Activated naive CD4-positive, alpha-beta T cell treated with anti-CD3 and anti-CD28 coated beads, Interleukin-2, amount 10 ng/mL, durations not matched to agents 7 days and 5 days (primary cell): ENCODE data around the gene QSER1.
"Not testable (repeated sequence)": the region's sequence is repeated elsewhere in the genome, so short reads cannot be mapped to it uniquely, and the experiment has no call there.

Experiments
- CTCF ChIA-PET: fragments of 350-600 bp; sonication (Branson Sonifier 250); formaldehyde crosslinking; loops from one replicate; lab custom pipeline; 2021; ENCODE audit warnings: antibody characterized with exemption; lab: Charles Lee
- DNase-seq: peaks from one replicate; pipeline ENCODE4 v3.0.0-alpha.2; 2020
- H3K27ac Mint-ChIP-seq: one replicate; pipeline ENCODE4 v1.8.0; 2021; ENCODE audit warnings: mild to moderate bottlenecking, moderate library complexity, mixed read lengths
- H3K27me3 Mint-ChIP-seq: one replicate; pipeline ENCODE4 v1.8.0; 2021; ENCODE audit warnings: mild to moderate bottlenecking, mixed read lengths
- H3K36me3 Mint-ChIP-seq: one replicate; pipeline ENCODE4 v1.8.0; 2021; ENCODE audit warnings: mixed read lengths
- H3K4me1 Mint-ChIP-seq: one replicate; pipeline ENCODE4 v1.8.0; 2021; ENCODE audit warnings: mixed read lengths
- H3K4me3 Mint-ChIP-seq: one replicate; pipeline ENCODE4 v1.8.0; 2021; ENCODE audit warnings: mild to moderate bottlenecking, moderate library complexity, mixed read lengths
- H3K9me3 Mint-ChIP-seq: one replicate; pipeline ENCODE4 v1.8.0; 2021; ENCODE audit warnings: mixed read lengths

The QSER1 gene

GRCh38 chr11:32962016-32962415 is 69.4 kb downstream of the QSER1 start:
- Mint-ChIP-seq H3K27me3 (no peaks in the 10 kb centered on the region), H3K27ac (no peak overlapping the region), H3K4me3 (no peak overlapping the region), H3K36me3 (peaks cover 16% of the 10 kb centered on the region), H3K4me1 (peaks cover 8% of the 10 kb centered on the region), H3K9me3 (no peaks in the 10 kb centered on the region)
- CTCF ChIA-PET, result interaction anchor here (0.6 to 10.5 kb wide), 3 partner anchors 52 to 649 kb away, joined by 3 to 128 read pairs (median 3); no protein-coding TSS in a partner anchor
- no peak for DNase-seq

GRCh38 chr11:32963721-32964120 is 71.1 kb downstream of the QSER1 start:
- Mint-ChIP-seq H3K36me3 (peaks cover 16% of the 10 kb centered on the region), H3K27me3 (no peaks in the 10 kb centered on the region), H3K4me1 (peaks cover 8% of the 10 kb centered on the region), H3K9me3 (no peaks in the 10 kb centered on the region), H3K4me3 (no peak overlapping the region), H3K27ac (no peak overlapping the region)
- no peak for DNase-seq
- CTCF ChIA-PET, result interaction anchor here (10.5 kb wide), 1 partner anchor 103 kb away, joined by 128 read pairs; no protein-coding TSS in a partner anchor

DNA sequence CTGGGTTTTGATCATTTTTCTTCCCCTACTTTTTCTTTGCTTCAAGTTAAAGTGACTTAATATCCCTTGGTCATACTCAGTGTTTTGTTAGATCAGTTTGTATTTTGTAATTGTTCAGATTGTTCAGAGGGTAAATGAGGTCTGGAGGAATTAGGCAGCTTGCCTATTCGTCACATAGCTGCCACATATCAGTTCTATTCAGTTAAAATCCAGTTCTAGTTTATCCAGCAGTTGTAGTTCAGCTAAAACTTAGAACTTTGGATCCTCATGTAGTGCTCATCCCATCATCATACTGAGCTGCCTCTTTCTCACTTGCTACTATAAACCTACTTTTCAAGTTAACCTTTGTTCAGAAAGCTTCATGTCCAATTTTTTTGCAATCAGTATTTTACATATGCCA is 75.9 kb downstream of the QSER1 start:
- CTCF ChIA-PET, result interaction anchor here (1.4 to 6.0 kb wide), 2 partner anchors 9 to 97 kb away, joined by 5 to 38 read pairs; no protein-coding TSS in a partner anchor
- no peak overlapping the region for H3K27ac Mint-ChIP-seq
- no peak for DNase-seq
- no peaks in the 10 kb centered on the region for H3K27me3 Mint-ChIP-seq
- no peak overlapping the region for H3K4me3 Mint-ChIP-seq
- H3K36me3 Mint-ChIP-seq, result peaks cover 7% of the 10 kb centered on the region
- no peaks in the 10 kb centered on the region for H3K9me3 Mint-ChIP-seq
- H3K4me1 Mint-ChIP-seq, result peaks cover 8% of the 10 kb centered on the region

- H3K4me3 Mint-ChIP-seq, H3K9me3 Mint-ChIP-seq, DNase-seq, H3K36me3 Mint-ChIP-seq, H3K27ac Mint-ChIP-seq, H3K4me1 Mint-ChIP-seq, H3K27me3 Mint-ChIP-seq, CTCF ChIA-PET: not testable (repeated sequence)
Measured at GRCh38 chr11:32972233-32972632, 79.6 kb downstream of the QSER1 start.

GRCh38 chr11:32972781-32973180 is 80.2 kb downstream of the QSER1 start:
- no peak overlapping the region for H3K4me3 Mint-ChIP-seq
- H3K9me3 Mint-ChIP-seq, result no peaks in the 10 kb centered on the region
- H3K4me1 Mint-ChIP-seq, result no peaks in the 10 kb centered on the region
- H3K27ac Mint-ChIP-seq, result no peak overlapping the region
- H3K36me3 Mint-ChIP-seq, result peaks cover 13% of the 10 kb centered on the region
- no peaks in the 10 kb centered on the region for H3K27me3 Mint-ChIP-seq
- no peak for DNase-seq
- CTCF ChIA-PET, result no interaction called here

GRCh38 chr11:32982626-32983025 is 90.0 kb downstream of the QSER1 start:
- Mint-ChIP-seq H3K27me3 (no peaks in the 10 kb centered on the region), H3K4me1 (no peaks in the 10 kb centered on the region), H3K9me3 (no peaks in the 10 kb centered on the region), H3K36me3 (peaks cover 2% of the 10 kb centered on the region), H3K27ac (no peak overlapping the region), H3K4me3 (no peak overlapping the region)
- DNase-seq, result no peak
- CTCF ChIA-PET, result no interaction called here

DNA sequence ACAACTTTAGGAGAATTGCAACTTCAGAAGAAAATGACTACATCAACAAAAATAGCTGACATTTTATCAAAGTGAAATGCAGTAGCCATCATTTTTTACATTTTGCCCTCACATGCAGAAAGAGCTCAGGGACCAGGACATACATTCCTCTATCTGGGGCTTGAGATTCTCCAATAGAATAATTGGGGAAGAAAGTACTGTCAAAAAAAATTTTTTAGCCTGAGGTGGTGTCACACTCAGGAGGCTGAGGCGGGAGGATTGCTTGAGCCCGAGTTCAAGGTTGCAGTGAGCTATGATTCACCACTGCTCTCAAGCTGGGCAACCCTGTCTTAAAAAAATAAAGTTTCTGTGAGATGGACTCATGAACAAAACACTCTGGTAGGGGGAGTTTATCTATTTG is 90.9 kb downstream of the QSER1 start:
- no peak for DNase-seq
- Mint-ChIP-seq H3K4me1 (no peaks in the 10 kb centered on the region), H3K9me3 (no peaks in the 10 kb centered on the region), H3K27ac (no peak overlapping the region), H3K36me3 (no peaks in the 10 kb centered on the region), H3K27me3 (no peaks in the 10 kb centered on the region), H3K4me3 (no peak overlapping the region)
- CTCF ChIA-PET, result interaction anchor here (1.2 to 1.3 kb wide), 2 partner anchors 82 to 175 kb away, joined by 3 to 5 read pairs; no protein-coding TSS in a partner anchor

DNA sequence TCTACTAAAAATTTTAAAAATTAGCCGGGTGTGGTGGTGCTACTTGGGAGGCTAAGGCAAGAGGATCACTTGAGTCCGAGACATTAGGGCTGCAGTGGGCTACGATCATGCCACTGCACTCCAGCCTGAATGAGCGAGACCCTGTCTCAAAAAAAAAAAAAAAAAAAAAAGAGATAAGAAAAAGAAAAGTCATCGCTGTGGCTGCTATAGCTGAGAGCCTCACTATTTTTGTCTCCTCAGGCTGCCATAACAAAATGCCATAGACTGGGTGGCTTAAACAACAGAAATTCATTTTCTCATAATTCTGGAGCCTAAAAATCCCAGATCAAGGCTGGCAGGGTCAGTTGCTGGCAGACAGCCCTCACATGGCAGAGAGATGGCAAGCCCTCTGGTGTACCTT is 93.0 kb downstream of the QSER1 start:
- Mint-ChIP-seq H3K27ac (no peak overlapping the region), H3K9me3 (no peaks in the 10 kb centered on the region), H3K4me3 (no peak overlapping the region), H3K4me1 (no peaks in the 10 kb centered on the region), H3K36me3 (no peaks in the 10 kb centered on the region), H3K27me3 (peaks cover 3% of the 10 kb centered on the region)
- CTCF ChIA-PET, result no interaction called here
- DNase-seq, result no peak

DNA sequence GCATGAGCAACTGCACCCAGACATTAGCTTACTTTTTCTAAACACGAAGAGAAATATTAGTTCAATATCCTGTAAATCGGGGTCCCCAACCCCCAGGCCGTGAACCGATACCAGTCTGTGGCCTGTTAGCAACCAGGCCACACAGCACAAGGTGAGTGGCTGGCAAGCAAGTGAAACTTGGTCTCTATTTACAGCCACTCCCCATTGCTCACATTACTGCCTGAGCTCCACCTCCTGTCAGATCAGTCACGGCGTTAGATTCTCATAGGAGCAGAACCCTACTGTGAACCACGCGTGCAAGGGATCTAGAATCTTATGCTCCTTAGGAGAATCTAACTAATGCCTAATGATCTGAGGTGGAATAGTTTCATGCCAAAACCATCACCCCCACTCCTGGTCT is 95.2 kb downstream of the QSER1 start:
- CTCF ChIA-PET, result interaction anchor here (1.0 kb wide), 1 partner anchor 45 kb away, joined by 3 read pairs; no protein-coding TSS in a partner anchor
- no peaks in the 10 kb centered on the region for H3K36me3 Mint-ChIP-seq
- H3K9me3 Mint-ChIP-seq, result peaks cover 3% of the 10 kb centered on the region
- H3K4me1 Mint-ChIP-seq, result no peaks in the 10 kb centered on the region
- no peak overlapping the region for H3K4me3 Mint-ChIP-seq
- H3K27me3 Mint-ChIP-seq, result peaks cover 11% of the 10 kb centered on the region
- DNase-seq, result no peak
- H3K27ac Mint-ChIP-seq, result no peak overlapping the region

DNA sequence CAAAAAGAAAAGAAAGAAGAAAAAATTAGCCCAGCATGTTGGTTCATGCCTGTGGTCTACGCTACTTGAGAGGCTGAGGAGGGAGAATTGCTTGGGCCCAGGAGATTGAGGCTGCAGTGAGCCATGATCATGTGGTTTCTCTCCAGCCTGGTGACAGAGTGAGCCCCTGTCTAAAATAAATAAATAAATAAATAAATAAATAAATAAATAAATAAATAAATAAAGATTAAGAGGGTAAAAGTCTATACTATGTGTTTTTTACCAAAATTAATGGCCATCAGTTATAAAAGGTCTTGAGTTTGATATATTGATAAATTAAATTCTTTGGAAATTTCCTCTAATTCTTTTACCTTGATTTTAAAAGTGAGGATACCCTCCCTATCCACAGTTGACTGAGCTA is 97.9 kb downstream of the QSER1 start:
- peaks cover 5% of the 10 kb centered on the region for H3K9me3 Mint-ChIP-seq

GRCh38 chr11:32991427-32991826 is 98.8 kb downstream of the QSER1 start:
- no peak overlapping the region for H3K27ac Mint-ChIP-seq
- peaks cover 5% of the 10 kb centered on the region for H3K9me3 Mint-ChIP-seq
- H3K4me3 Mint-ChIP-seq, result no peak overlapping the region
- no peak for DNase-seq
- no peaks in the 10 kb centered on the region for H3K4me1 Mint-ChIP-seq
- CTCF ChIA-PET, result no interaction called here
- H3K36me3 Mint-ChIP-seq, result no peaks in the 10 kb centered on the region
- peaks cover 37% of the 10 kb centered on the region for H3K27me3 Mint-ChIP-seq

More for the DNA sequence above, 97.9 kb downstream of the QSER1 start:
- DNase-seq, result no peak
- Mint-ChIP-seq H3K27ac (no peak overlapping the region), H3K27me3 (peaks cover 30% of the 10 kb centered on the region), H3K36me3 (no peaks in the 10 kb centered on the region), H3K4me1 (no peaks in the 10 kb centered on the region), H3K4me3 (no peak overlapping the region)
- CTCF ChIA-PET, result no interaction called here

DNA sequence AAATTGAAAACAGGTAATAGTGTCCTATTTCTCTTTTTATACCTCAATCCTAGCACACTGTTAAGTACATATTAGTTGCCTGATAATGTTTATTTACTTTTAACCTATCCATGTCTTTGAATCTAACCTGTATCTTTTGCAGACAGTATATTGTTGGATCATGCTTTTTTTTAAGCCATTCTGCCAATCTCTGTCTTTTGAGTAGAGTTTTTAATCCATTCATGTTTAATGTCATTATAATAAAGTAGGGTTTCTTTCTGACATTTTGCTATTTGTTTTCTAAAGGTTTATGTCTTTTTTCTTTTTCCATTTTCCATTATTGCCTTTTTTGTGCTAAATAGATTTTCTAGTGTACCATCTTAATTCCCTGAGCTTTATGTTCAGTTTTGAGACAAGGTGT is 99.3 kb downstream of the QSER1 start:
- CTCF ChIA-PET, result no interaction called here
- no peak overlapping the region for H3K4me3 Mint-ChIP-seq
- peaks cover 37% of the 10 kb centered on the region for H3K27me3 Mint-ChIP-seq
- H3K9me3 Mint-ChIP-seq, result peaks cover 5% of the 10 kb centered on the region
- H3K4me1 Mint-ChIP-seq, result no peaks in the 10 kb centered on the region
- no peaks in the 10 kb centered on the region for H3K36me3 Mint-ChIP-seq
- DNase-seq, result no peak
- no peak overlapping the region for H3K27ac Mint-ChIP-seq

- Mint-ChIP-seq H3K27ac (no peak overlapping the region), H3K36me3 (no peaks in the 10 kb centered on the region), H3K9me3 (peaks cover 2% of the 10 kb centered on the region), H3K4me1 (peaks cover 12% of the 10 kb centered on the region), H3K4me3 (no peak overlapping the region), H3K27me3 (peaks cover 71% of the 10 kb centered on the region)
- no peak for DNase-seq
- CTCF ChIA-PET, result interaction anchor here (1.2 kb wide), 1 partner anchor 65 kb away, joined by 3 read pairs; no protein-coding TSS in a partner anchor
Measured at GRCh38 chr11:33000181-33000580, 107.6 kb downstream of the QSER1 start.

DNA sequence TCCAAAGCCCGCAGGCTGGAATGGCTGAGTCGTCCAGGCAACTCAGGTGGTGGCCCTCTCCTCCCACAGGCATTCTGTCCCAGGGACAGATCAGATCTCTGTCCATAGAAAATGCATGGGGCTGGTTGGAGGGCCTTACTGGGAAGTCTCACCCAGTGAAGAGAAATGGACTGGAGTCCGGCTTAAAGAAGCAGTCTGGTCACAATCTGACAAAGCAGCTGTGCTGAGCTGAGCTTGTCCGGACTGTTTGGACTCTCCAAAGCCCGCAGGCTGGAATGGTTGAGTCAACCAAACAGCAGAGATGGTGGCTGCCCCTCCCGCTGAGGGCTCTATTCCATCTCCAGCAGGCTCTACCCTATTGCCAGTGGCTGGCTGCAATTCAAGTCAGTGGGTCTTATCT is 108.7 kb downstream of the QSER1 start:
- H3K27ac Mint-ChIP-seq, result no peak overlapping the region
- no peak for DNase-seq
- H3K9me3 Mint-ChIP-seq, result peaks cover 2% of the 10 kb centered on the region
- peaks cover 68% of the 10 kb centered on the region for H3K27me3 Mint-ChIP-seq
- CTCF ChIA-PET, result no interaction called here
- no peaks in the 10 kb centered on the region for H3K36me3 Mint-ChIP-seq
- no peak overlapping the region for H3K4me3 Mint-ChIP-seq
- peaks cover 23% of the 10 kb centered on the region for H3K4me1 Mint-ChIP-seq

DNA sequence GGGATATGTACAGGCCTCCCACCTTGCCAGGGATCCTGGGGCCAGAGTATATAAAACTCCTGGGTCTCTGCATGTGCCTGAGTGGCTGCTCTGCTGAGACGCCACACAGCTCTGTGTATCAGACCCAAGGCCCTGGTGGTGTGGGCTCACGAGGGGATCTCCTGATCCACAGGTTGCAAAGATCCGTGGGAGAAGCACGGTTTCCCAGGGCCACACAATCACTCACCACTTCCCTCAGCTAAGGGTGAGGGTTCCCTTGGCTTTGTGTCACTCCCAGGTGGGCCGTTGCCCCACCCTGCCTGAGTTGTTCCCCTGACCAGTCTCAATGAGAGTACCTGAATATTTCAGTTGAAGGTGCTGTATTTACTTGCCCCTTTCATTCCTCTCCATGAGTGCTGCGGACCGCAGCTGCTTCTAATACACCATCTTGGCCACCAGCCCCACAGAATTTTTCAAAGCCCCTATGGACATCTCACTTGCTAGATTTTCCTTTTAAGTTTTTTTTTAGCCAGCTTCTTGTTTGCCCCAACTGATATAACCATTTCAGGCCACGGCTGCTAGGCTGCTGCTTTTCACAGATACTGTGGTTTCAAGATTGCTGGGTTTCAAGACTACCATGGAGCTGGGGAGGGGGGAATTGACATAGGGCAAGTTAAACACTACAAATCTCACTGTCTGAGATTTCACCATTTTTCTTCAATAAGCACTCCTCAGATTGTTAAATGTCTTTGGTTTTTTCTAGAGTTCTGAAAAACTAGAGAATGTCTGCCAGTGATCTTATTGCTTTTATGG is 109.3 kb downstream of the QSER1 start:
- Mint-ChIP-seq H3K4me3 (no peak overlapping the region), H3K36me3 (no peaks in the 10 kb centered on the region), H3K27ac (no peak overlapping the region), H3K9me3 (peaks cover 2% of the 10 kb centered on the region), H3K4me1 (peaks cover 28% of the 10 kb centered on the region), H3K27me3 (peaks cover 75% of the 10 kb centered on the region)
- CTCF ChIA-PET, result no interaction called here
- DNase-seq, result no peak
